ENCODE measurements around the gene SPACA5.

The SPACA5 gene

DNA sequence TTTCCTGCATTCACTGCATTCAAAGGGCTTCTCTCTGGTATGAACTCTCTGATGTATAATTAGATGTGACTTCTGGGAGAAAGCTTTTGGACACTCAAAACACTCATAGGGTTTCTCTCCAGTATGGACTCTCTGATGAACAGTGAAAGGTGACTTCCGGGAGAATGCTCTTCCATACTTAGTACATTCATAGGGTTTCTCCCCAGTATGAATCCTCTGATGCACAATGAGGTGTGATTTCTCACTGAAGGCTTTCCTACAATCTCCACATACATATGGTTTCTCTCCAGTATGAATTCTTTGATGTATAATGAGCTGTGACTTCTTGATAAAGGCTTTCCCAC lies 52.5 kb downstream of the SPACA5 start:
- no peak overlapping the region for H2AFZ ChIP-seq (ENCODE audit: low read depth, low read length)
- no peak overlapping the region for H3K27ac ChIP-seq (ENCODE audit: low read length)
- peaks cover 46% of the 10 kb centered on the region for H3K36me3 ChIP-seq (replicated peaks; ENCODE audit: low read depth, low read length)
- H3K27me3 ChIP-seq (ENCODE audit: low read depth, low read length), result no peaks in the 10 kb centered on the region
- TF ChIP-seq, protein P1, sequence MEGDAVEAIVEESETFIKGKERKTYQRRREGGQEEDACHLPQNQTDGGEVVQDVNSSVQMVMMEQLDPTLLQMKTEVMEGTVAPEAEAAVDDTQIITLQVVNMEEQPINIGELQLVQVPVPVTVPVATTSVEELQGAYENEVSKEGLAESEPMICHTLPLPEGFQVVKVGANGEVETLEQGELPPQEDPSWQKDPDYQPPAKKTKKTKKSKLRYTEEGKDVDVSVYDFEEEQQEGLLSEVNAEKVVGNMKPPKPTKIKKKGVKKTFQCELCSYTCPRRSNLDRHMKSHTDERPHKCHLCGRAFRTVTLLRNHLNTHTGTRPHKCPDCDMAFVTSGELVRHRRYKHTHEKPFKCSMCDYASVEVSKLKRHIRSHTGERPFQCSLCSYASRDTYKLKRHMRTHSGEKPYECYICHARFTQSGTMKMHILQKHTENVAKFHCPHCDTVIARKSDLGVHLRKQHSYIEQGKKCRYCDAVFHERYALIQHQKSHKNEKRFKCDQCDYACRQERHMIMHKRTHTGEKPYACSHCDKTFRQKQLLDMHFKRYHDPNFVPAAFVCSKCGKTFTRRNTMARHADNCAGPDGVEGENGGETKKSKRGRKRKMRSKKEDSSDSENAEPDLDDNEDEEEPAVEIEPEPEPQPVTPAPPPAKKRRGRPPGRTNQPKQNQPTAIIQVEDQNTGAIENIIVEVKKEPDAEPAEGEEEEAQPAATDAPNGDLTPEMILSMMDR (IDR thresholded peaks at IDR 0.05; ENCODE audit: low read depth, low read length), result no peak
- no peak for TF ChIP-seq EZH2phosphoT487 (IDR thresholded peaks at IDR 0.05; ENCODE audit: low read depth)
- H4K20me1 ChIP-seq (ENCODE audit: insufficient read depth, low read length), result no peaks in the 10 kb centered on the region
- H3K4me3 ChIP-seq (ENCODE audit: low read length), result no peak overlapping the region
- H3K9ac ChIP-seq (ENCODE audit: low read length), result no peak overlapping the region
- H3K4me1 ChIP-seq (ENCODE audit: low read length), result no peaks in the 10 kb centered on the region
- no peak overlapping the region for H3K4me2 ChIP-seq (ENCODE audit: low read length)
- H3K9me3 ChIP-seq (ENCODE audit: insufficient read depth, low read length), result no peaks in the 10 kb centered on the region
- no peaks in the 10 kb centered on the region for H3K79me2 ChIP-seq (ENCODE audit: low read length)

All from OCI-LY3 (cell line).